ENCODE results near the gene OR10AD1.

Gene OR10AD1

DNA sequence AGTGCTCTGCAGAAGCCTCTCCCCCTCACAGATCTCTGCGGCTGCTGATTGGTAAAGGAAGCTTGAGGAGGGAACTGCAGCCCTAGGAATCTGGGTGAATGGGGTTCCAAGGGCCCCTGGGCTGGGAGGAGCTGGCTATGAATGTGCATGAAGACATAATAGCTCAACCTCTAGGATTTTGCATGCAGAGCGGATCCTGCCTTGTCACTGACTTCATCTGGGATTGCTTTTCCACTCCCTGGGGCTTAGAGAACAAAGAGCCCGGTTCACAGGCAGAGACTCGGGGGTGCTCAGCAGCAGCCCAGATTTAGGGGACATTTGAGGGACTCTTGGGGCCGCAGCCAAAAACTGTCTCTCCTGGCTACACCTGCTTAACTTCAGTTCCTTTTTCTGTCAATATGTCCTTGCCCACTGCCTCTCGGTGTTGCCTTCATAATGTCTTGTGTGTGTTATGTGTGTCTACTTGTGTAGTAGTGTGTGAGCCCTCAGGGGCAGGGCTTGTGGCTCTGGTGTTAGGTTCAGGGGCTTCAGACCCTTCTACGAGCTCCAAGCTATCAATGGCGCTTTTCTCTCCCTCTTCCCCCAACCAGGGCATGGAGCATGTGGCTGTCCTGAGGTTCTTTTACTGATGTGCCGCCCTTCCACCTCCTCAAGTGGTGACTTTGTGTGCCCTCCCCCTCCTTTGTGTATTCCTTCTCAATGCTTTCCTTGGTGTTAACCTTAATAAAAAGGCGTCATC is 17.7 kb downstream of the OR10AD1 start:
- TF ChIP-seq MAX (IDR thresholded peaks at IDR 0.05) (no peak), CREB1 (IDR thresholded peaks at IDR 0.05; ENCODE audit: low read depth) (no peak), FOXM1 (IDR thresholded peaks at IDR 0.05; ENCODE audit: borderline replicate concordance, low read depth) (no peak), ZBTB7A (IDR thresholded peaks at IDR 0.05; ENCODE audit: low read depth) (no peak), REST (IDR thresholded peaks at IDR 0.05; ENCODE audit: low read depth) (no peak), EGR1 (IDR thresholded peaks at IDR 0.05) (no peak), CEBPB (IDR thresholded peaks at IDR 0.05) (no peak), NFIC (IDR thresholded peaks at IDR 0.05) (no peak), EP300 (IDR thresholded peaks at IDR 0.05; ENCODE audit: borderline replicate concordance) (no peak), TCF12 (IDR thresholded peaks at IDR 0.05; ENCODE audit: low read depth) (no peak), RAD21 (IDR thresholded peaks at IDR 0.05; ENCODE audit: low read depth) (no peak), YY1 (IDR thresholded peaks at IDR 0.05; ENCODE audit: low read depth) (no peak), TAF1 (IDR thresholded peaks at IDR 0.05; ENCODE audit: low read depth) (no peak), TEAD4 (IDR thresholded peaks at IDR 0.05) (no peak)
- TF ChIP-seq, protein P1, sequence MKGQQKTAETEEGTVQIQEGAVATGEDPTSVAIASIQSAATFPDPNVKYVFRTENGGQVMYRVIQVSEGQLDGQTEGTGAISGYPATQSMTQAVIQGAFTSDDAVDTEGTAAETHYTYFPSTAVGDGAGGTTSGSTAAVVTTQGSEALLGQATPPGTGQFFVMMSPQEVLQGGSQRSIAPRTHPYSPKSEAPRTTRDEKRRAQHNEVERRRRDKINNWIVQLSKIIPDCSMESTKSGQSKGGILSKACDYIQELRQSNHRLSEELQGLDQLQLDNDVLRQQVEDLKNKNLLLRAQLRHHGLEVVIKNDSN (IDR thresholded peaks at IDR 0.05): no peak

GRCh38 chr12:48184549-48184922 is 18.6 kb downstream of the OR10AD1 start:
- no peak for TF ChIP-seq TAF1 (IDR thresholded peaks at IDR 0.05; ENCODE audit: low read depth)
- no peak for TF ChIP-seq RAD21 (IDR thresholded peaks at IDR 0.05; ENCODE audit: low read depth)
- no peak for TF ChIP-seq TCF12 (IDR thresholded peaks at IDR 0.05; ENCODE audit: low read depth)
- no peak for TF ChIP-seq CEBPB (IDR thresholded peaks at IDR 0.05)
- no peak for TF ChIP-seq YY1 (IDR thresholded peaks at IDR 0.05; ENCODE audit: low read depth)
- no peak for TF ChIP-seq REST (IDR thresholded peaks at IDR 0.05; ENCODE audit: low read depth)
- TF ChIP-seq MAX (IDR thresholded peaks at IDR 0.05): no peak
- TF ChIP-seq NFIC (IDR thresholded peaks at IDR 0.05): no peak
- no peak for TF ChIP-seq EP300 (IDR thresholded peaks at IDR 0.05; ENCODE audit: borderline replicate concordance)
- TF ChIP-seq FOXM1 (IDR thresholded peaks at IDR 0.05; ENCODE audit: borderline replicate concordance, low read depth): no peak
- no peak for TF ChIP-seq TEAD4 (IDR thresholded peaks at IDR 0.05)
- no peak for TF ChIP-seq EGR1 (IDR thresholded peaks at IDR 0.05)

- no peak for TF ChIP-seq CEBPB (IDR thresholded peaks at IDR 0.05)
- no peak for TF ChIP-seq NFIC (IDR thresholded peaks at IDR 0.05)
- TF ChIP-seq TEAD4 (IDR thresholded peaks at IDR 0.05): no peak
- TF ChIP-seq EP300 (IDR thresholded peaks at IDR 0.05; ENCODE audit: borderline replicate concordance): no peak
- TF ChIP-seq YY1 (IDR thresholded peaks at IDR 0.05; ENCODE audit: low read depth): no peak
- 0 out of 2 replicates have a peak, but pooled peaks have one; percentile 14 for TF ChIP-seq ZBTB7A (IDR thresholded peaks at IDR 0.05; ENCODE audit: low read depth)
- TF ChIP-seq MAX (IDR thresholded peaks at IDR 0.05): no peak
Observed at GRCh38 chr12:48183876-48184548, 19.1 kb downstream of the OR10AD1 start.

GRCh38 chr12:48183091-48183875 is 19.8 kb downstream of the OR10AD1 start, which contains the start of gene CCDC184:
TSS of gene CCDC184 (plus strand) at chr12:48183644. CDS start at chr12:48184123, 479 bp downstream.
- no peak for TF ChIP-seq EP300 (IDR thresholded peaks at IDR 0.05; ENCODE audit: borderline replicate concordance)
- TF ChIP-seq RAD21 (IDR thresholded peaks at IDR 0.05; ENCODE audit: low read depth): peak; percentile 19; the same call in 1 of the 2 replicates
- peak; percentile 31; the same call in 1 of the 2 replicates for TF ChIP-seq CREB1 (IDR thresholded peaks at IDR 0.05; ENCODE audit: low read depth)
- no peak for TF ChIP-seq CEBPB (IDR thresholded peaks at IDR 0.05)
- TF ChIP-seq ZBTB7A (IDR thresholded peaks at IDR 0.05; ENCODE audit: low read depth): peak; percentile 81

DNA sequence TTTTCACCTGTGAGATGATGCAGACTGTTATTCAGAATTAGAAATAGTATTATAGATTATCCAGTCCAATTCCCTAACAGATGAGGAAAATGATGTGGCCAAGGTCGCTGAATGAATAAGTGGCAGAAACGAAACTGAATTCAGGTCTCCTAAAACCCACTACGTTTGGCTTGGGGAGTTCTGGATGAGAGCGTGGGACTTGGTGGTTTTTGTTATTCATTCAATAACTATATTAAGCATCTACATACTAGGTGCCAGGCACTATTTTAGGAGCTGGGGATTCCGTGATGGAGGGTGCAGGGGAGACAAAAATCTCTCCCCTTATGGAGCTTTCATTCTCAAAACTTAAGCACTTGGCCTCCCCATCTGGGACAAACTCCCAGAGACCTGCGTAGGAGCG is 20.5 kb downstream of the OR10AD1 start:
- TF ChIP-seq CEBPB (IDR thresholded peaks at IDR 0.05) (no peak), FOXM1 (IDR thresholded peaks at IDR 0.05; ENCODE audit: borderline replicate concordance, low read depth) (no peak), TAF1 (IDR thresholded peaks at IDR 0.05; ENCODE audit: low read depth) (no peak), EP300 (IDR thresholded peaks at IDR 0.05; ENCODE audit: borderline replicate concordance) (no peak), REST (IDR thresholded peaks at IDR 0.05; ENCODE audit: low read depth) (no peak), ZBTB7A (IDR thresholded peaks at IDR 0.05; ENCODE audit: low read depth) (no peak), MAX (IDR thresholded peaks at IDR 0.05) (no peak), CREB1 (IDR thresholded peaks at IDR 0.05; ENCODE audit: low read depth) (no peak), EGR1 (IDR thresholded peaks at IDR 0.05) (no peak), NFIC (IDR thresholded peaks at IDR 0.05) (no peak), RAD21 (IDR thresholded peaks at IDR 0.05; ENCODE audit: low read depth) (no peak), YY1 (IDR thresholded peaks at IDR 0.05; ENCODE audit: low read depth) (no peak), TCF12 (IDR thresholded peaks at IDR 0.05; ENCODE audit: low read depth) (no peak), TEAD4 (IDR thresholded peaks at IDR 0.05) (no peak)
- TF ChIP-seq, protein P1 (IDR thresholded peaks at IDR 0.05): no peak

Measured in Ishikawa (cell line).